Adrenal gland (tissue), 12 donors: Measurements from ENCODE around the gene AFF1. TPM values are rescaled to one million over a fixed set of nuclear protein-coding genes. Genes with fewer than 3 reads are reported as not detected.

Experiments
- DNase-seq, 7 donors: peaks; one replicate each; pipeline ENCODE4 v3.0.0-alpha.2; 2019 to 2020
- H3K27ac ChIP-seq, 5 donors: fragments of 200-600 bp; sonication (generic) in 4 of 5; 1 replicate in 3 of 5; 2 replicates in 2 of 5; pipeline versions ENCODE4 v1.5.1 to v1.8.0; 2016 to 2020; ENCODE audit warnings: mild to moderate bottlenecking in 1 of 5
- H3K27me3 ChIP-seq: fragments of 200-600 bp; 2 replicates; pipeline ENCODE4 v1.8.0; 2021
- H3K36me3 ChIP-seq, 2 donors: fragments of 200-600 bp; replicated peaks in 1 of 2; 1 replicate in 1 of 2; 2 replicates in 1 of 2; pipeline versions ENCODE4 v1.5.1 to v1.8.0; 2018 to 2022
- H3K4me1 ChIP-seq, 2 donors: fragments of 200-600 bp; replicated peaks in 1 of 2; 1 replicate in 1 of 2; 2 replicates in 1 of 2; pipeline versions ENCODE4 v1.5.1 to v1.8.0; 2018 to 2021
- H3K4me3 ChIP-seq, 4 donors: fragments of 200-600 bp; sonication (generic) in 3 of 4; one replicate each; pipeline ENCODE4 v1.5.1; 2016 to 2018
- H3K9me3 ChIP-seq, 3 donors: fragments of 200-600 bp; sonication (generic) in 1 of 3; replicated peaks in 1 of 3; 1 replicate in 2 of 3; 2 replicates in 1 of 3; pipeline versions ENCODE4 v1.5.1 to v1.8.0; 2016 to 2021
- CTCF ChIP-seq, 6 experiments: fragments of 450-650 bp in 4 of 6; fragments of 200-600 bp in 2 of 6; sonication (generic) in 1 of 6; IDR thresholded peaks; 1 replicate in 5 of 6; 2 replicates in 1 of 6; pipeline versions ENCODE4 v1.5.1 to v1.8.0; 2016 to 2021; ENCODE audit warnings: antibody characterized with exemption in 6 of 6, mild to moderate bottlenecking in 2 of 6, moderate library complexity in 1 of 6
- POLR2A ChIP-seq, 2 donors: fragments of 450-650 bp; IDR thresholded peaks; one replicate each; pipeline ENCODE4 v1.6.1; 2017; ENCODE audit warnings: antibody characterized with exemption in 2 of 2, mild to moderate bottlenecking in 2 of 2, moderate library complexity in 1 of 2
- WGBS, 4 donors: extraction: QIAGEN DNeasy Blood & Tissue Kit in 2 of 4; methylation state at CpG; one replicate each; pipeline versions ENCODE4 v1.1.5 to v1.1.7; 2013 to 2017; 5-methylcytosine and 5-hydroxymethylcytosine counted together
- intact Hi-C, 2 donors: fragments of 100-400 bp; cut with DNase I; formaldehyde crosslinking; loops; one replicate each; pipeline versions ENCODE4 v1.14.1 to v1.15.0; 2022 to 2023
- polyA plus RNA-seq, 3 donors: library from polyadenylated mRNA; stranded (reverse); fragments of 200-250 nt in 2 of 3; fragments of 350-450 nt in 1 of 3; fragmentation: Illumina TruSeq in 1 of 3; extraction: RNeasy Lipid Tissue Mini Kit (QIAGEN cat#74804) in 1 of 3; gene quantifications; one replicate each; pipeline ENCODE4 v1.2.3, GENCODE V29; 2013 to 2014
- total RNA-seq, 9 donors: library from RNA; depleted of rRNA in 4 of 9; stranded (reverse); fragments of >200 nt in 4 of 9; fragments of 120-200 nt in 1 of 9; fragmentation: NEBNext Ultra II Directional in 1 of 9; extraction: Animal tissue kit (Norgen Biotek cat#: 25700) in 1 of 9; gene quantifications; one replicate each; pipeline versions ENCODE4 v1.1.0 to v1.2.4, GENCODE V29; 2013 to 2023
- donor health status: healthy with polysubstance abuse.
- donor health status: Bipolar disorder and iron deficiency.
- donor health status: DM: yes; HTN: yes; CAD: no.
- donor health status: DM: no; HTN: no; CAD: no.
- donor health status: DM: no; HTN: no; CAD: no.
- donor health status: DM: yes; HTN: yes; CAD: no.

The AFF1 gene
- total and polyA plus RNA-seq, 12 donors: 9.9 to 109 (median 52.3) TPM

GRCh38 chr4:86924811-86925210 lies 10.0 kb upstream of the AFF1 start:
- peak in 2 of 7 donors; percentile 42 to 43 for DNase-seq
- TF ChIP-seq POLR2A (IDR thresholded peaks at IDR 0.05): no peak
- no peak for TF ChIP-seq CTCF (IDR thresholded peaks at IDR 0.05)
- 21 to 43% (median 25%) methylated on average over 2 of the region's 2 CpGs for WGBS, 4 donors

GRCh38 chr4:86926435-86927086 lies 8.2 kb upstream of the AFF1 start:
- H3K27me3 ChIP-seq: no peaks in the 10 kb centered on the region
- TF ChIP-seq CTCF (IDR thresholded peaks at IDR 0.05) (no peak), POLR2A (IDR thresholded peaks at IDR 0.05) (no peak)
- 87 to 93% (median 91%) methylated on average over 6 of the region's 6 CpGs for WGBS, 4 donors
- H3K9me3 ChIP-seq: no peaks in the 10 kb centered on the region
- intact Hi-C loops: loop anchor here in 1 of 2 donors (10.0 kb wide), 1 partner anchor 168 kb away; no protein-coding TSS in a partner anchor
- H3K4me1 ChIP-seq: peaks cover 0 to 16% of the 10 kb centered on the region in 2 donors
- DNase-seq: no peak
- no peaks in the 10 kb centered on the region for H3K36me3 ChIP-seq
- H3K27ac ChIP-seq: no peak overlapping the region
- H3K4me3 ChIP-seq: no peak overlapping the region

More at GRCh38 chr4:86924811-86925210, 10.0 kb upstream of the AFF1 start:
- no peak overlapping the region for H3K27ac ChIP-seq
- no peak overlapping the region for H3K4me3 ChIP-seq
- intact Hi-C loops: loop anchor here (5.0 to 10.0 kb wide), 3 partner anchors 162 to 312 kb away; no protein-coding TSS in a partner anchor
- no peaks in the 10 kb centered on the region for H3K27me3 ChIP-seq
- no peaks in the 10 kb centered on the region for H3K9me3 ChIP-seq
- H3K36me3 ChIP-seq: no peaks in the 10 kb centered on the region
- H3K4me1 ChIP-seq: peaks cover 0 to 16% of the 10 kb centered on the region in 2 donors

GRCh38 chr4:86927843-86928395 lies 6.9 kb upstream of the AFF1 start:
- H3K36me3 ChIP-seq: no peaks in the 10 kb centered on the region
- H3K4me3 ChIP-seq: no peak overlapping the region
- no peaks in the 10 kb centered on the region for H3K27me3 ChIP-seq
- WGBS, 4 donors: 16 to 31% (median 27%) methylated on average over 2 of the region's 2 CpGs
- DNase-seq: peak; percentile 40 to 88 (median 79)
- intact Hi-C loops: loop anchor here in 1 of 2 donors (10.0 kb wide), 1 partner anchor 167 kb away; no protein-coding TSS in a partner anchor
- H3K4me1 ChIP-seq: peaks cover 0 to 16% of the 10 kb centered on the region in 2 donors
- TF ChIP-seq POLR2A (IDR thresholded peaks at IDR 0.05) (no peak), CTCF (IDR thresholded peaks at IDR 0.05) (no peak)
- peak overlapping the region in 4 of 5 donors; percentile 25 to 77 (median 54) for H3K27ac ChIP-seq
- no peaks in the 10 kb centered on the region for H3K9me3 ChIP-seq

GRCh38 chr4:86928400-86929255 lies 6.2 kb upstream of the AFF1 start:
- Histone ChIP-seq H3K27ac (peak overlapping the region in 4 of 5 donors; percentile 25 to 77 (median 54)), H3K27me3 (no peaks in the 10 kb centered on the region), H3K36me3 (no peaks in the 10 kb centered on the region), H3K4me3 (no peak overlapping the region), H3K4me1 (peaks cover 0 to 20% of the 10 kb centered on the region in 2 donors), H3K9me3 (no peaks in the 10 kb centered on the region)
- no peak for DNase-seq
- TF ChIP-seq CTCF (IDR thresholded peaks at IDR 0.05) (no peak), POLR2A (IDR thresholded peaks at IDR 0.05) (no peak)
- 83 to 90% (median 85%) methylated on average over 10 of the region's 10 CpGs for WGBS, 4 donors
- intact Hi-C loops: loop anchor here in 1 of 2 donors (10.0 kb wide), 1 partner anchor 166 kb away; no protein-coding TSS in a partner anchor
